HepG2 (cell line): ENCODE measurements around the gene CPLANE2. TPM values are rescaled to one million over a fixed set of nuclear protein-coding genes. Genes with fewer than 3 reads are reported as not detected.

ENCODE experiments used
- DNMT1 ChIP-seq: sonication (generic); formaldehyde crosslinking; IDR thresholded peaks from 2 replicates; pipeline ENCODE4 v1.5.1; 2020; ENCODE audit warnings: mild to moderate bottlenecking, missing genetic modification reagents
- EEA1 ChIP-seq: sonication (generic); formaldehyde crosslinking; IDR thresholded peaks from 2 replicates; pipeline ENCODE4 v1.5.1; 2020; ENCODE audit warnings: mild to moderate bottlenecking, missing genetic modification reagents, borderline replicate concordance
- GPBP1L1 ChIP-seq: sonication (generic); formaldehyde crosslinking; IDR thresholded peaks from 2 replicates; pipeline ENCODE4 v1.5.0; 2020; ENCODE audit warnings: mild to moderate bottlenecking, missing genetic modification reagents
- HNRNPH1 ChIP-seq: fragments of 200-400 bp; formaldehyde crosslinking; optimal IDR thresholded peaks from 2 replicates; pipeline ENCODE3; 2017; ENCODE audit warnings: mild to moderate bottlenecking, low read depth, low read length
- MED13 ChIP-seq: sonication (generic); formaldehyde crosslinking; IDR thresholded peaks from 2 replicates; pipeline ENCODE4 v1.5.0; 2020; ENCODE audit warnings: missing genetic modification reagents
- MEF2D ChIP-seq: sonication (generic); formaldehyde crosslinking; IDR thresholded peaks from 2 replicates; pipeline ENCODE4 v1.5.1; 2020; ENCODE audit warnings: mild to moderate bottlenecking, missing genetic modification reagents
- MYNN ChIP-seq: sonication (generic); formaldehyde crosslinking; IDR thresholded peaks from 2 replicates; pipeline ENCODE4 v1.4.0; 2020; ENCODE audit warnings: mild to moderate bottlenecking, low read depth, missing genetic modification reagents
- NR2F1 ChIP-seq, 2 experiments: fragments of 450-650 bp in 1 of 2; formaldehyde crosslinking in 1 of 2; IDR thresholded peaks; 2 replicates each; pipeline versions ENCODE4 v1.5.0 to v1.6.1; 2016 to 2020; ENCODE audit warnings: mild to moderate bottlenecking in 1 of 2, missing compliant biosample characterization in 1 of 2, missing genetic modification reagents in 1 of 2, moderate library complexity in 1 of 2
- PHF5A ChIP-seq: IDR thresholded peaks from one replicate; pipeline ENCODE4 v1.6.1; 2018; ENCODE audit warnings: low read depth, missing genetic modification reagents; ENCODE audit not compliant: unreplicated experiment
- POGK ChIP-seq: sonication (generic); formaldehyde crosslinking; conservative IDR thresholded peaks from 2 replicates; pipeline ENCODE4 v1.8.0; 2022; ENCODE audit warnings: mild to moderate bottlenecking, moderate library complexity, missing genetic modification reagents
- TSC22D2 ChIP-seq: sonication (generic); formaldehyde crosslinking; IDR thresholded peaks from 2 replicates; pipeline ENCODE4 v1.5.1; 2020; ENCODE audit warnings: missing genetic modification reagents, mild to moderate bottlenecking, borderline replicate concordance
- ZBTB33 ChIP-seq: sonication (generic); formaldehyde crosslinking; IDR thresholded peaks from 2 replicates; pipeline ENCODE4 v1.4.0; 2020; ENCODE audit warnings: missing genetic modification reagents
- ZC3H13 ChIP-seq: sonication (generic); formaldehyde crosslinking; IDR thresholded peaks from 2 replicates; pipeline ENCODE4 v1.8.1; 2023; ENCODE audit warnings: mild to moderate bottlenecking, missing genetic modification reagents, moderate library complexity
- ZNF234 ChIP-seq: sonication (generic); formaldehyde crosslinking; conservative IDR thresholded peaks from 2 replicates; pipeline ENCODE4 v1.5.1; 2020; ENCODE audit warnings: mild to moderate bottlenecking, missing genetic modification reagents
- ZNF512B ChIP-seq: sonication (generic); formaldehyde crosslinking; IDR thresholded peaks from 2 replicates; pipeline ENCODE4 v1.5.1; 2020; ENCODE audit warnings: missing genetic modification reagents, mild to moderate bottlenecking, borderline replicate concordance
- ZNF556 ChIP-seq: sonication (generic); formaldehyde crosslinking; IDR thresholded peaks from 2 replicates; pipeline ENCODE4 v1.4.0; 2020; ENCODE audit warnings: mild to moderate bottlenecking, missing genetic modification reagents, borderline replicate concordance
- ZNF562 ChIP-seq: sonication (generic); formaldehyde crosslinking; IDR thresholded peaks from 2 replicates; pipeline ENCODE4 v1.8.0; 2022; ENCODE audit warnings: missing genetic modification reagents, borderline replicate concordance
- ZNF563 ChIP-seq: sonication (generic); formaldehyde crosslinking; IDR thresholded peaks from 2 replicates; pipeline ENCODE4 v1.8.0; 2022; ENCODE audit warnings: mild to moderate bottlenecking, moderate library complexity, missing genetic modification reagents
- ZNF605 ChIP-seq: sonication (generic); formaldehyde crosslinking; IDR thresholded peaks from 2 replicates; pipeline ENCODE4 v1.8.0; 2022; ENCODE audit warnings: mild to moderate bottlenecking, missing genetic modification reagents
- ZNF670 ChIP-seq: sonication (generic); formaldehyde crosslinking; IDR thresholded peaks from 2 replicates; pipeline ENCODE4 v1.8.0; 2022; ENCODE audit warnings: mild to moderate bottlenecking, missing genetic modification reagents, borderline replicate concordance
- ZNF782 ChIP-seq: sonication (generic); formaldehyde crosslinking; IDR thresholded peaks from 2 replicates; pipeline ENCODE4 v1.4.0; 2020; ENCODE audit warnings: missing genetic modification reagents, mild to moderate bottlenecking, borderline replicate concordance
- polyA plus RNA-seq, 8 experiments: library from polyadenylated mRNA; depleted of rRNA in 3 of 8; stranded (reverse) in 7 of 8; unstranded in 1 of 8; fragments of >200 nt; fragmentation: Illumina TruSeq in 4 of 8; extraction: Trizol in 4 of 8; gene quantifications; 2 replicates each; pipeline versions ENCODE4 v1.2.1 to v1.2.3, GENCODE V29; 2011 to 2016; ENCODE audit warnings: low read depth in 4 of 8, missing spikeins in 1 of 8, mixed read lengths in 1 of 8; ENCODE audit not compliant: insufficient read depth in 1 of 8
- total RNA-seq, 5 experiments: library from RNA; depleted of rRNA; stranded (reverse); fragments of >200 nt; fragmentation: Illumina TruSeq; extraction: Trizol; gene quantifications; 2 replicates each; pipeline ENCODE4 v1.2.3, GENCODE V29; 2016; ENCODE audit warnings: low read depth in 1 of 5

The CPLANE2 gene
- total and polyA plus RNA-seq, 2 of the 13 experiments (the other 11 are each of a cell fraction or from before 2014, with no cell fraction given): 0.29 to 1.6 TPM

- TF ChIP-seq ZNF563 (CRISPR knock-in tag) (peak; percentile 69; the same call in 1 of the 2 replicates), EEA1 (CRISPR knock-in tag) (peak; percentile 39; the same call in 1 of the 2 replicates), HNRNPH1 (no peak), MEF2D (CRISPR knock-in tag) (no peak), MED13 (CRISPR knock-in tag) (no peak), GPBP1L1 (CRISPR knock-in tag) (no peak), ZNF562 (CRISPR knock-in tag) (no peak), ZNF605 (CRISPR knock-in tag) (no peak), ZNF782 (CRISPR knock-in tag) (no peak), TSC22D2 (no peak), ZNF234 (no peak), NR2F1 (CRISPR knock-in tag; IDR thresholded peaks at IDR 0.05) (no peak), ZNF556 (no peak), PHF5A (CRISPR knock-in tag) (no peak), DNMT1 (CRISPR knock-in tag) (no peak), MYNN (no peak), ZNF670 (no peak), ZBTB33 (CRISPR knock-in tag) (no peak), POGK (CRISPR knock-in tag) (no peak), ZC3H13 (CRISPR knock-in tag) (no peak), ZNF512B (no peak)
These were observed at the start of gene CPLANE2 (continued) for GRCh38 chr1:16236511-16237342.
